GM23338 (cell line): ENCODE measurements around the gene NEK7.

Source experiments
- CREB1 ChIP-seq: fragments of 250-450 bp; sonication (Bioruptor Pico); IDR thresholded peaks from 2 replicates; pipeline ENCODE4 v1.5.0; 2020; ENCODE audit warnings: low read depth, mild to moderate bottlenecking, moderate library complexity
- CTCF ChIP-seq, 2 experiments: fragments of 200-600 bp in 1 of 2; sonication (generic) in 1 of 2; conservative IDR thresholded peaks; 2 replicates each; pipeline versions ENCODE4 v1.5.1 to v1.6.1; 2016 to 2017; ENCODE audit warnings: antibody characterized with exemption in 2 of 2, low read depth in 2 of 2, mild to moderate bottlenecking in 2 of 2, moderate library complexity in 1 of 2
- EZH2 ChIP-seq: fragments of 200-600 bp; sonication (generic); IDR thresholded peaks from one replicate; pipeline ENCODE4 v1.8.0; 2017; ENCODE audit warnings: antibody characterized with exemption, mild to moderate bottlenecking, low read depth; ENCODE audit not compliant: unreplicated experiment
- EZH2phosphoT487 ChIP-seq: fragments of 200-600 bp; sonication (generic); IDR thresholded peaks from one replicate; pipeline ENCODE4 v1.8.1; 2018; ENCODE audit warnings: antibody characterized with exemption; ENCODE audit not compliant: unreplicated experiment
- JUNB ChIP-seq: IDR thresholded peaks from one replicate; pipeline ENCODE4 v1.6.1; 2016; ENCODE audit warnings: antibody characterized with exemption; ENCODE audit not compliant: unreplicated experiment
- POLR2AphosphoS5 ChIP-seq: IDR thresholded peaks from 2 replicates; pipeline ENCODE4 v1.6.1; 2016; ENCODE audit warnings: antibody characterized with exemption, low read depth
- REST ChIP-seq: IDR thresholded peaks from one replicate; pipeline ENCODE4 v1.6.1; 2018; ENCODE audit warnings: antibody characterized with exemption; ENCODE audit not compliant: unreplicated experiment
- ZNF114 ChIP-seq: fragments of 250-450 bp; sonication (Bioruptor Pico); IDR thresholded peaks from 2 replicates; pipeline ENCODE4 v1.5.0; 2020; ENCODE audit warnings: mild to moderate bottlenecking, moderate library complexity

GRCh38 chr1:198156111-198156744 is 570 bp upstream of the NEK7 start:
- TF ChIP-seq CTCF (conservative IDR thresholded peaks at IDR 0.05; ENCODE audit: low read depth in 2 of 2) (peak; percentile 76 to 88), EZH2phosphoT487 (no peak), REST (no peak), POLR2AphosphoS5 (no peak), EZH2 (no peak), JUNB (no peak), ZNF114 (no peak), CREB1 (CRISPR knock-in tag) (no peak)
